IPS DF 4.7 (cell line): ENCODE measurements around the gene PIEZO2.
"Not testable (repeated sequence)": the region's sequence is repeated elsewhere in the genome, so short reads cannot be mapped to it uniquely, and the experiment has no call there.

Experiments used
- DNase-seq: peaks from one replicate; pipeline ENCODE4 v3.0.0-alpha.2; 2013; ENCODE audit warnings: low spot score; ENCODE audit errors: extremely low read depth

PIEZO2 gene

GRCh38 chr18:10689236-10690034 is 459.9 kb downstream of the PIEZO2 start:
- DNase-seq: no peak

DNA sequence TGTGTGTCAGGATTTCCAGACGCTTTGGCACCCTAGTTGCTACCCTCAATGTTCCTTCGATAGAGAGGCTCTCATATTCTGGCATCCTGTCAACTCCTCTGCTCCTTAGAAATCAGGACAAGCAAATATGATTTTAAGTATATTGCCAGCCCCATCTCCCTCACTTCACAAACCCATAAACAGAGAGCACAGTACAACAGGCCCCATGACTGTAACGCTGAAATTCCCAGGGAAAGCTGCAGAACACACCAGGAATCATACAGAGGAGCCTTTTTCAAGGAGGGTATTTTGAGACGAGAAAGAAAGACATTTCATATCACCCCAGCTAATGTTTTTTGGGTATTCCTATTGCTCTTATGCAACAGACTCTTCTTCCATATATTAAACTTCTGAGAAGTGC is 460.6 kb downstream of the PIEZO2 start:
- DNase-seq: no peak

DNA sequence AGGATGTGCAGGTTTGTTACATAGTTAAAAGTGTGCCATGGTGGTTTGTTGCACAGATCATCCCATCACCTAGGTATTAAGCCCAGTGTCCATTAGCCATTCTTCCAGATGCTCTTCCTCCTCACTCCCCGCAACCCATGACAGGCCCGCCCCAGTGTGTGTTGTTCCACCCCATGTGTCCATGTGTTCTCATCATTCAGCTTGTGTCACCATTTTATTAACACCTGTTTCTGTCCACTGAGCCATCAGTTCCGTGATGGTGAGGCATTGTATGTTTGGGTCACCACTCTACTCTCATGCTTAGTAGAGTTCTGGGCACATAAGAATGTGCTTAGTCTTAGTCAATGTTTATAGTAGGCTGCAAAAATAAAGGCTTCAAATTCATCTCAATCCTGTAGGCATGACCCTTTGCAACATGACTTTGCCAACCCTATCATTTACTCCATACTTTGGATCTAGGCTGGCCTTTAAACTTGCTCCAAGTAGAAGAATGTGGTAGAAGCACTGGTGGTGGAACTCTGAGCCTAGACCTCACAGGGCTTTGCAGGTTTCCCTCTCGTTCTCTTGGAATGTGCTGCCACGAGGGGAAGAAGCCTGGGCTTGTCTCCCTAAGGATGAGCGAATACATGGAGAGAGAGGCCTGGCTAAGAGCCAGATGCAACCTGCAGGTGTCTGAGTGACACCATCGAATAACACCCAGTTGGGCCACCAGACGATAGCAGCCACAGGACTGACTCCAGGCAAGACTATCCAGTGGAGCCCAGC is 462.0 kb downstream of the PIEZO2 start:
- no peak for DNase-seq

DNA sequence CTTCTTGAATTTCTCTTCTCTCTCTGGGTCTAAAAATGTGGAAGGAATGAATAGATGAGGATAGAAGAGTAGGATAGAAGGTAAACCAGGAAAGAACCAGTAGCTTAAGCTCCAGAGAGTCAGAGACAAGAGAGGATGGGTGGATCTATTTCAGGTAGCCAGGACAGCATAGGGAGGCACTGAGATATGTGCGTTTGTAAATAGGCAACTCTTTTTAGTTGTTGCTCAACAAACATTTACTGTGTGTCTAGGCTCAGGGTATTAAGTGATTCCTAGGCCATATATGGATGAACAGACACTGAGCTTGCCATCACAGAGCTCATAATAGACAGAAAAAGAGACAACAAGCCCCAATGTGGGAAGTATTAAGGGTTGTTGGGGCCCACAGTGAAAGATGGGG is 463.1 kb downstream of the PIEZO2 start:
- no peak for DNase-seq

DNA sequence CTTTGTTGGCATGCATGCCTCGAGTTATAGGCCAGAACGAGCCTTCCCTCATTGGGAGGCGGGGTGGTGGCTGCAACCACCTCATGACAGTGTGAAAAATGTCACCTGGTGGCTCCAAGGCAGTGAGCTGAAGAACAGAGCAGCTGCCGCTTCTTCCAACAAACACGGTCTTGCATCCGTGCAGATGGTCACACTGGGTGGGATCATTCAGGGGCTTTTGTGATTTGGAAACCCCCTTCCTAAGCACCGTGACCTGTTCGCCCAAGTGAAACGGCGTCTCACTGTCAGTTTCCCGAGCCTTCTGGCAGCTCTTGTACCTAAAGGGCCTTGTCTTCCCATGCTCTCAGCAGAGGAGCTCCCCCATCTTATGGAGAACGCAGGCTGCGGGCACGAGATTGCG is 463.9 kb downstream of the PIEZO2 start:
- no peak for DNase-seq

DNA sequence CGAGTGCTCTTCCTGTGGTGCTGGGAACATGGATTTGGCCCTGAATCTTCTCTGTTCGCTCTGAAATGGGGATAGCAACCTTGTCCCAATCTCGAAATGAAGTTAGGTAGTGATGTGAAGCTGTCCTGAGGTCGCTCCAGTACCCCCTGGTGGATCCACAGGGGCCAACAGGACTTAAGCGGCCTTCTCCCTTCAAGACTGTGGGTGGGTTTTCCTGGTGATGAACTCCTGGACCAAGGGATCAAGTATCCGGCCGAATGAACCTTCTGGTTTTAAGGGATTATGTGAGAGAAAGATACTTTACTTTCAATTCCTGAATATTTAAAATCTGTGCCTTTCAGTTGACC is 467.0 kb downstream of the PIEZO2 start:
- DNase-seq: no peak

- no peak for DNase-seq
Observed at GRCh38 chr18:10681581-10682367, 467.6 kb downstream of the PIEZO2 start.

- no peak for DNase-seq
Observed at GRCh38 chr18:10680271-10680596, 469.1 kb downstream of the PIEZO2 start.

DNA sequence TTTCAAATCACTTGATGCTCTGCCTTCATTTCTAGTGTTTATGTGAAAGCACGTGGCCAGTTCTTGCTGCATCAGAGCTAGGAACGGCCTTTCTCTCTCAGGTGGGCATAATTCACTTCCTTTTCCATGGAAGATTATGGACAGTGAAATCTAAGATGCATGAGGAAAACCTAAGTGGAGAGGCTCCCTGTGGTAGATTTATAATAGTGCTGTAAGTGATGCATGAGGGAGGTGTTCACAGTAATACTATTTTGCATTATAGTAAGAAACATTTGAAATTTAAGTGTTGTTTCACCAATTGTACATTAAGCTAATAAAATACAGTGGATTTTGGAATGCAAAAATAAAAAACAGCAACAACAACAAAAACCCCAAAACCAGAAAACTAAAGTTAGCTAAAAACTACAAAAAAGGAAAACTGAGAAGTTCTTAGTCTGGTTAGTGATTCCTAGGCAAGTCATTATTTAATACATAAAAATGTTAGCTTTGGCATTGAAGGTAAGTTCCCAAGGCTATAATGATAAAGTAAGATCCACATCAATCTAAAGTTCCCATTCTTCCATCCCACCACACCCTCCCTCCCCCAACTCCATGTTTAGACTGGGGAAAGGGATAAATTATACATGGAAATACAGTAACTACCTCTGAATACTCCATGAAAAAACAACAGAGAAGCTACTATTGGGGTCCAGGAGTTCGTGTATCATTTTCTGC is 469.7 kb downstream of the PIEZO2 start:
- no peak for DNase-seq

DNA sequence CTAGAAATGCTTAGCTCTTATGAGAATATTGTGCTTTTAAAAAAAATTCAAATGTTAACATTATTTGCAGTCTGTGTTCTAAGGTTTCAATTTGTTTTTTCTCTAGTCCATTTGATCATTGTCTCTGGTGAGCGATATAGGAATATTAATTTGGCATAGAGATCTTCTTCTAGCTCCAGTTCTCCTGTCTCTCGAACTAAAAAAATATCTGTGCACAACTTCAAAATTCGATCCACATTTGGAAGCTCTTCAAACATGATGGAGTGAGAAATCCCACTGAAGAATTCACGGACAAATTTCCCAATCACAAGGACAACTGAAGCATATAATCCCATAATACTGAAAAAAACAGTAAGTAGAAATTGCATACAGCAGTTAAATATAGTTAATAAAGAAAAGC is 477.9 kb downstream of the PIEZO2 start:
- no peak for DNase-seq

GRCh38 chr18:10670856-10671255 is 478.5 kb downstream of the PIEZO2 start:
- no peak for DNase-seq

DNA sequence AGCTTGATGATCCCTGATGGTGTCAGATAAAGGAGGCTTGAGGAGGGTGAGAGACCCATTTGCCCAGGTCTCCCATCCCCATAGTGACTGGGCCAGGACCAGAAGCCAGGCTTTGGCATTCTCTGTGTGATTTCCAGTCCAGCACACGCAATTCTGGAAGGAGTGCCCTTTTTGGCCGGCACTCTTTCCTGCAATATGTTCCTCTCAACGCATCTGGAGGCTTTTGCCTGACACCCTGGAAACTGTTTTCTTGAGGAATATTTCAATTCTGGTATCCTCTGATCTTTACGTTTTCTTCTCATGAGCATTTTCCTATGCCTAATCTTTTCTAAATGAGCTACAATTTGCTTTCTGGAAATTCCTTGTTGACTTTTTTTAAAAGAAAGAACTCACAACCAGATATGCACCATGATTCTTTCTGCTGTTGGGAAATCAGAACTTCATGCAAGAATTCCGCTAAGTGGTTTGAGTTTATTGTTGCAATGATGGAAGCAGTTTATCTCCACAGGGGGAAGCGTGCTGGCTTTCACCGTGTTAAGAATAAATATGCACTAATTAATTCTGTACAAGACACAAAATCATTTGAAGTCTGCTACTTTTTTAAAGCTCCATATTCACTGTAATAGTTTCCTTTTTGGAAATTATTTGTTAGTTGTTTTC is 479.8 kb downstream of the PIEZO2 start:
- no peak for DNase-seq

DNA sequence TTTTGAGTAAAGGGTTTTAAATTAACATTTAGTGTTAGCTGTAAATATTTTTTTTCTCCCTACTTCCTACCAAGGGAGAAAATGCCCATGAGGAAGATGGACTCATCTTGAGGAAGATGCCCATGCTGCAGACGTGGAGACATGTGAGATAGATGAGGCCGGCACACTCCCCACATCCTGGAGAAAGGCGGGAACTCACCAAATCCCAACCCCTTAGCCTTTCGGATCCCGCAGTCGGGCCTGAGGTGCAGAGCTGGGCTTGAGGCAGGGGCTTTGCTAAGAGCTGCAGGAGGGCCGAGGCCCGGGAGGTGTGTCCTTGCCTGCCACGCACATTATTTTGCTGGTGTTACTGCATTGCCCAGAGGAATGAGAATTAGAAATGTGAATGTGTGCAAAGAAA is 485.6 kb downstream of the PIEZO2 start:
- no peak for DNase-seq

DNA sequence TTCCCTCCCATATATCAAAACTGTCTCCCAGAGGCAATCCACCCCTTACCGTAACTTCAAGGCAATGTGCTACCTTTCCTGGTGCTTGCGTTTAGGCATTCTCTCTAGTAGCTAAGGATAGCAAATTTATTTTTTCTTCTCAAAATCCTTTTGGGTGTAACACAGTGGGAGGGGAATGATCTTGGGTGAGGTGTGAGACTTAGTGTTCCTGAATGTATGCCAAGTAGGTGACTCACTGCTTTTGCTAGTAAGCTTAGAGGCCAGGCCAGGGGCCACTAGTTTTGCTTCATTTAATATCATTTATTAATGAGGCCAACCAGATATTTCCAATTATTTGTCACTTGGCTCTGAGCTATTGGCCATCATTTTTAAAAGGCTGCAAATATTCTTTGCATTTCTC is 488.1 kb downstream of the PIEZO2 start:
- no peak for DNase-seq

DNA sequence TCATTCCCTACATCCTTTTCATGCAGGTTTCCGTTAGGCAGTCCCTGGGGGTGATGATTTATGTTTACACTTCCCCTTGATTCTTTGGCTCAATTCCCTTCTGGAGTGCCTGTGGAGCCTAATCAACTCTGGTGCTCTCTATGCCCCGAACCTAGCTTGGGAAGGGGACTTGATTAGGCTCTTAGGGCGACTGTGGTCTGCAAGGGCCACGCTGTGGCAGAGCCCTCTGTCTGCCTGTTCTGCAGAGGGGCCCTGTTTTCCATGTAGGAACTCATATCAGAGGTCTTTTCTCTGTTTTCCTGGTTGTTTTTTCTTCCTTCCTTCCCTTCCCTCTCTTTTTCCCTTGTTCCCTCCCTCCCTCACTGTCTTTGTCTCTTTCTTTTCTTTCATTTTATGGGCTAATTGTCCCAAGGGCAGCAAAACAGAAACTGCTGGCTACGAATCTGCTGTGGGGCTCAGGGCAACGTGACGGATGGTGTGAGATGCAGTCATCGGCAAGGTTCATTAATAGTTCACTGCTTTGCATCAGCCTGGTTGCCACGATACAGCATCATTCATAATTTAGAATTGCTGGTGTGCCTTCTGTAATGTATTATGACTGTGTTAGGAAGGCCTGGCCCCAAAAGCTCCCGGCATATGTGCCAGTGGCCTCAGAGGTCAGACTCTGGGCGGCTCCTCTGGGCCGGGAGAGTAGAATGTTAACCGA is 489.0 kb downstream of the PIEZO2 start:
- no peak for DNase-seq

- DNase-seq: no peak
Observed at GRCh38 chr18:10659594-10659993, 489.8 kb downstream of the PIEZO2 start.

DNA sequence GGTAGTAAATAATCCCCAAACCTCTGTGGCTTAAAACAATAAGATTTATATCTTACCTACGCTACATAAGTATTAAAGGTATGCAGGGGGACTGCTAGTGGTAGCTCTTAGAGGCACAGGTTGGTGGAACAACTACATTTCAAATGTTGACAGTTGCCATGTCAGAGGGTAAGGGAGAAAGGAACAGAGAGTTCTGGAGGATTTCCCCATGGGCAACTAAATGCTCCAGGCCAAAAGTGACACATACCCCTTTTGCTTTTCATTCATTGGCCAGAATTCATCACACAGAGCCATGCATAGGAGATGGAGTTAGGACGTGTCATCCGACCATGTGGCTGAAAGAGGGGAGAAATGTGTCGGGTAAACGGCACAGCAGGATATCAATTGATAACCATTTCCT is 490.4 kb downstream of the PIEZO2 start:
- DNase-seq: peak; percentile 2

DNA sequence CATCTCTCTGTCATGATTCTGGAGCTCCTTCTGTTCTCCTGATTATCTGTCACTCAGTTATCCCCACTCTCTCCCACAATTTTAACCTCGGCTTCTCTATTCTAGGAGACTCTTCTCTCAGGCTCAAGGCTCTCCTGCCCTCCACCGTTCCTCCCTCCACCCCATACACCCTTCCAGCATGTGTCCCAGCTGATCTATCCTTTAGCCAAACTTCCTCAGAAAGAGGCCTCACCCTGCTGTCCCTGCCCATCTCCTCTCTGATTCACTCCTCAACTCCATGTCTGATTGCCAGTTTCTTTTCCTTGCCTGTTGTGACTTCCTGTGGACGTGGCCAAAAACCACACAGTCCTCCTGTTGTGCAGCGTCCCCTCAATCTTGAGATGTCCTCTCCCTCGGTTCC is 505.4 kb downstream of the PIEZO2 start:
- not testable (repeated sequence) for DNase-seq

DNA sequence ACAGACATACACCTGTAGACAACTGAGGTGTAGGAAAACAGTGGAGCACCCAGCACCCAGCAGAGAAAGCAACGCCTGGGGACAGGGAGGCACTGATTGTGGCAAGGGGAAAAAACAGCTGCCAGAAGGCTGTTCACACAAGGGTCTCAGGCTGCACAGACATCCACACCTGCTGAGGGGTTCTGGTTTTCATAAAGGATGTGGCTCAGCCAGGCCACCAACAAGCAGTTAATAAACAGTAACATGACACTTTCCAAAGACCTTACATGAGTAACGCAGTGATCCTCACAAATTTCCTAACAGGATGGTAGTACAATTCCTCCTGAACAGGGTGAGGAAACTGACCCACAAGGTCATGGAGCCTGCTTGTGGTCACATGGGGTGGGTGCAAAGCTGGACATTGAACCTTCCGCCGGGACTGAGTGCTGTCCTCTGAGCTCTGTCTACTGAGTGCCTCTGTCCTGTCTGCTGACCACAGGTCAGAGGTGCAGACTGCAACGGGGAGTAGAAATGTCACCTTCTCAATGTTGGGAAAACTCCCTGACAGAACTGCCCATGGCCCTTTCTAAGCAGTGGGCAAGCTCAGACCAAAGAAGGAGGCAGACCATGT is 506.3 kb downstream of the PIEZO2 start:
- not testable (repeated sequence) for DNase-seq

DNA sequence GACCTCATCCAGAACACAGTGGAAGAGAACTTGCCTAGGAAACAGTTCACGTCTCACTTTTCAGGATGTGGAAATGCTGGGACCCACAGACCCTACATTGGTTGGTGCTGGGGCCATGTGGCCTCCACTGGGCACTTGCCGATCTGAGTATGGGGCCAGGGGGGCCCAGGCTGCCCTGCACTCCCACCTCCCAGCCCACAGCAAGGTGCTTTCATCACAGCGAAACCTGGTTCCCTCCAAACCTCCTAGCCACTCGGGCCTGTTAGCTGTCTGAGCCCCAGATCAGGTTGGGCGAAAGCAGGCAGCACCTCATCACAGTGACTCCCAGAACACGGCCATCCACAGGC is 510.9 kb downstream of the PIEZO2 start:
- not testable (repeated sequence) for DNase-seq
